Measurements from ENCODE around the gene FYB2.

FYB2 gene, protein sequence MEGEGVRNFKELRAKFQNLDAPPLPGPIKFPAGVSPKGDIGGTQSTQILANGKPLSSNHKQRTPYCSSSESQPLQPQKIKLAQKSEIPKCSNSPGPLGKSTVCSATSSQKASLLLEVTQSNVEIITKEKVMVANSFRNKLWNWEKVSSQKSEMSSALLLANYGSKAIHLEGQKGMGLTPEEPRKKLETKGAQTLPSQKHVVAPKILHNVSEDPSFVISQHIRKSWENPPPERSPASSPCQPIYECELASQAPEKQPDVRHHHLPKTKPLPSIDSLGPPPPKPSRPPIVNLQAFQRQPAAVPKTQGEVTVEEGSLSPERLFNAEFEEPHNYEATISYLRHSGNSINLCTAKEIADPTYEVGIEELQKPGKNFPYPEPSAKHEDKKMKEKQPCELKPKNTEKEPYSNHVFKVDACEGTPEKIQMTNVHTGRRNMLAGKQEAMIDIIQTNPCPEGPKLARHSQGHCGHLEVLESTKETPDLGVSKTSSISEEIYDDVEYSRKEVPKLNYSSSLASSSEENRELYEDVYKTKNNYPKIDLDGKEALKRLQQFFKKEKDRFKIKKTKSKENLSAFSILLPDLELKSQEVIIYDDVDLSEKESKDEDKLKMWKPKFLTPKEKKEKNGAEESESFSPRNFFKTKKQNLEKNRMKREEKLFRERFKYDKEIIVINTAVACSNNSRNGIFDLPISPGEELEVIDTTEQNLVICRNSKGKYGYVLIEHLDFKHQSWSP

DNA sequence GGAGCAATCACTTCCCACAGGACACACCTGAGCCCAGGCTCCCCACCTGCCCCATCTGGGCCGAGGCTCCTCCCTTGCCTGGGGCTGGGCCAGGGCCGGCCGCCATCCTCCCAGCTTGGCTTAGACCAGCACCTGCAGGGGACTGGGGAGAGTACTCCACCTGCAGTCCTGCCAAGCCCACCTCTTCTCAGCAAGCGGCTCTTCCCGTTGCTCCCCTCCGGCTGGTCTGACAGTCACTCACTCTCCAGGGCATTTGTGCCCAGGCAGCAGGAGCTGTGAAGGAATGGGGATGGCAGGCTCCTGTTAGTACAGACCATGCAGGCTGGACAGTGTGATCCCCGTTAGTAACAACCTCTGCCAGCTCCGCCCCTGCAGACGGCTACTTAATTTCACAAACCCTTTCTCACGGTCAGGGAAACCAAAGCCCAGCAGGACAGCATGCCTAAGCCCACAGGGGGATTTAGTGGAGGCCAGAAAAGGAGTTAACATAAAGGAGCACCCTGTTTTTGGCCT, at the start of gene FYB2:
Gene FYB2, minus strand, starts transcription at position 18 of the 513 bp plus-strand sequence. CDS start 114 bp downstream, outside the sequence.
- no peak for DNase-seq

DNA sequence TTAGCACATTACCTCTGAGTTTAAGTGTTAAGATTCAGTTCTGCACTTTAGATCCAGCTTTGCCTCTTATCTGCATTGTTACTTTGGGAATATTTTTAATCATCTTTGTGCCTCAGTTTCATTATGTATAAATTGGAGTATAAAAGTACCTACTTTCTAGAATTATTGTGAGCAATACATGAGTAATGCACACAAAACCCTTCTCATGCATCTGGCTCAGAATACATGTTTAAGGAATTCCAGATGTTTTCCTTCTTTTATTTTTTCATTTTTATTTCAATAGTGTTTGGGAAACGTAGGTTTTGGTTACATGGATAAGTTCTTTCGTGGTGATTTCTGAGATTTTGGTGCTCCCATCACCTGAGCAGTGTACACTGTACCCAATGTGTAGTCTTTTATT, 49.6 kb upstream of the FYB2 start:
- no peak for DNase-seq

DNA sequence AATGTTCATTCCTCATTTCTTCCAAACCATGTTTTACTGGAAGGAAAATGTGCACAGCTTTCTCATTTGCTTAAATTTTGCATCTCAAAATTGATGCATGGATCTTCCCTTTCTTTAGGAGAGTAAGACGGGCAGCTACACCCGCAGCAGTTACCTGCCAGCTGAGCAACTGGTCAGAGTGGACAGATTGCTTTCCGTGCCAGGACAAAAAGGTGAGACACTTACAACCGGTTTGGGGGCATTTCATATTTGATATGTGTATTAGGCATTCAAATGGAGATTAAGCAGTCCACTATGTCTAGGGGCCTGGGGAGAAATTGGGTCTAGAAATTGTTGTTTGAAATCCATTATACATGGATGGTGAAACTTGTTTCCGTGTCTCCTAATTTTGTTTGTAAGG, 48.3 kb upstream of the FYB2 start:
- no peak for DNase-seq

DNA sequence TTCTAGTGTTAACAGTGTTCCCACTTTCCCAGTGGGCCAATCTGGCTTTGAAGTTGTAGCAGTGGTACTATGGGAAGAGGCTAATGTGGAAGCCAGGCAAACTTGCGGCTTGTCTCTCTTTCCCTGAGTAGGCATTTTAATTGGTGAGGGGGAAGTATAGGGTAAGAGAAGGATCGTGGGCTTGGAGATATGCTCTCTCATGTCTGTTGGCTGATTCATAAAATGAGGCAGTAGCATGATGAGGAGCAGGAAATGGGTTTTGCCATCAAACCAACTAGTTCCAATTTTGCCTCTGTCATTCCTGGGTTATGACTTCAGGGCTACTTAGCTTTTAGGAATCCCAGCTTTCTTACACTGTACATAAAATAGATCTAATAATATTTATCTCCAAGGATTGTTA, 47.5 kb upstream of the FYB2 start:
- DNase-seq: no peak

DNA sequence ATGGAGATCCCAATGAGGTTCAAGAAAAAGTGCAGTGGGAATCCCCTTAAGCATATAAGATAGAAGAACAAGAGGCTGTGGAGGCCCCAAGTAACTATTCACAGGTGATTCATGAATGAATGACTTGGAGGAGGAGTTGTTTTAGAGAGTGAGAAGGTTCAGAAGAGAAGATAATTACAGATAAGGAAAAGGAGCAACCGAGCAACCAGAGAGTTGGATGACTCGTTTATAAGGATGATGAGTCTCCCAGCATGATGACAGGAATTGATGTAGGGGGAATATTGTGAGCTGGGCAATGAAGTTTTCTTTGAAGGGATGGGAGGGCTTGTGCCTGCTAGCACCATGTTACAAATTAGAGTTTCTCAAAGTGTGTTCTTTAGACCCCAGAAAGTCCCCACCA, 45.2 kb upstream of the FYB2 start:
- no peak for DNase-seq

DNA sequence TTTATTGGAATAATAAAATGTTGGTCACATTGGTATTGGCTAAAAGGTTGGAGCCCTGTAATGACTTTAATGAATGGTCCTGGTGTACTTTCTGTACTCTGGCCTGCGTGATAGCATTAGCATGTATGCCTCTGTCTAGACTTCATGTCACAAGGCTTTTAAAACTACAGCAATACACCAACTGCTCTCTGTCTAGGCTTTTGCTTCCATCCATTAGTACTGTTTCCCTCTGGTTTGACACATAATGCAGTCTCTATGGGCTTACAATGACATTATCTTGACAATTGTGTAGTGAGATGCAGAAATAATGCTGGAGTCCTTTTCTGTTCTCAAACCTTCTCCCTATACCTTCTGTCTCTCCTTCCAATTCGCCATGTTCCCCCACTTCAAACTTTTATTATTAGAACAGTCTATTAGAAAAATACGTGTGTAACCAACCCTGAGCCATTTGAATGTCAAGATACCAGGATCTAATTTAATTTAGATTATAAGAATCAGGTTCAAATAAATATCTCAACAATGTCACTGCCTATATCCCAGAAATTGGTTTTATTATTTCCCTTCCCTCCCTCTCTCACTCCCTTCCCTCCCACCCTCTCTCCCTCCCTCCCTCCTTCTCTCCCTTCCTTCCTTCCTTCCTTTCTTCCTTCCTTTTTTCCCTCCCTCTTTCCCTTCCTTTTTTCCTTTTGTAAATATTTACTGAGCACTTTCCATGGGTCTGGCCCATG, 44.2 kb upstream of the FYB2 start:
- no peak for DNase-seq

DNA sequence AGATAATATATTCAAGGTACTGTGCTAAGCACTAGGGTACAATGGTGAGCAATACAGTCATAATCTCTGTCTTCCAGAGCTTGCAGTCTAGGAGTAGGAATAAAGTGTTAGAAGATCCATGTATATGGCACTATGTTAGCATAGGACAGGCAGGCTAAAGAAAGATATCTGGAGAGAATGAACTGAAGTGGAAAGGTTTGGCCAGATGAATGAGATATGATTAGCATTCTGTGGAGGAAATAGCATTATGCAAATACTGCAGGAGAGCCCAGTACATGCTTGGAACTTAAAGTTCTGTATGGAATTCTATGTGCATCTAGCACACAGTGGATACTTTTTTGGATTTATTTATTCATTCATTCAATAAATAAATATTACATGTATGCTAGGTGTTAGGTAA, 40.1 kb upstream of the FYB2 start:
- no peak for DNase-seq

DNA sequence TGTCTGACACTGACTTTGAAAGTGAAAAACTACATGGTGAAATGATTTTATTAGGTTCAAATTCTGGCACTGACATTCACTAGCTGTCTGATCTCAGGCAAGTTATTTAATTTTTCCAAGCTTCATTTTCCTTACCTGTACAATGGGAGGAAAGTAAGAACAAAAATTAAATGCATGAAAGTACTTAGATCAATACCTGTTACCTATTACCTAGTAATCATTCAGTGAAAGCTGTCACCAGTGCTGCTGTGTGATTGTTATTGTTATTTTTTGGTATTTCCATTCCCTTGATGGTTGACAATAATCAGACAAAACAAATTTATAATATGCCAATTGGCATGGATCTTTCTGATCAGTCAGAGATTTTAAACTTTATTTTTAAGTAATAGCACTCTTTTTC, 37.0 kb upstream of the FYB2 start:
- DNase-seq: no peak

DNA sequence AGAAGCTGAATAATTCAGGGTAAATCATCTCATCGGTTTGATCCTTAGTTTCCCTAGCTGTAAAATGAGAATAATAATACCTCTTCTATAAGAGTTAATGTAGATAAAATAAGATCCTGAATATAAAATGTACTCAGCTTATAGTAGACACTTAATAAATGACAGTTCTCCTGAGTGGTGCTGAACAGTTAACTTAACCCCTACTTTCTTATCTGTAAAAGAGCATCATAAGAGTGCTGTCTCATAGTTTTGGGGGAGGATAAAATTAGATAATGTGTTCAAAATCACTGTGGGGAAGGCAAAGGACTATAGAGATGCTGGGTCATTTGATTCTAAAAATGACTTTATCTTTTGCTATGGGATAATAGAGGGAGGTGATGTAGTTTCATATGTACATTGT, 36.0 kb upstream of the FYB2 start:
- no peak for DNase-seq

DNA sequence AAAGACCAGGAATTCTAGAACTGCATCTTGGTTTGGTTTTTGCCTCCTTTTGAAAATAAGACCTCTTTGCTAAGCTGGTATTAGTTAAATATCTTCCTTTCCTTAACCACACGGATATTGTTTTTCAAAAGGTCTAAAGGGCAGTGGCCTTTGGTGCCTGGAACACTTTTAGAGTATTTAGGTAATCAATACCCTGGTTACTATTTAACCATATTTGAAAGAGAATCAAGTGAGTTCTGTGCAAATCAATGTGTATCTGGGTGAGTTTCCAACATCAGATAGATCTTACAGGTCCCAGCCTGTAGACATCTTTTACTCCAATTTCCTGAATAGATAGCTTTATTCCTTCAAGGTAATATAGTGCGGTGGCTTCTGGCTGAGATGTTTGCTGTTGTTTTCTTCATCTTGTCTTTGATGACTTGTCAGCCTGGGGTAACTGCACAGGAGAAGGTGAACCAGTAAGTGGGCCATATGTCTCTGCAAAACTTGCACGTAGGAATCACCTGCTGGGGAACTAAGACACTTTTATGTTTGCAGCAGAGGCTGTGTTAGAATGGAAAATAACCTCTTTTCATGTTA, 35.4 kb upstream of the FYB2 start, which contains the start of gene C8A:
Gene C8A, plus strand, starts transcription at position 277 of the 579 bp plus-strand sequence. Its CDS starts 105 bp downstream, at position 382.
- no peak for DNase-seq

DNA sequence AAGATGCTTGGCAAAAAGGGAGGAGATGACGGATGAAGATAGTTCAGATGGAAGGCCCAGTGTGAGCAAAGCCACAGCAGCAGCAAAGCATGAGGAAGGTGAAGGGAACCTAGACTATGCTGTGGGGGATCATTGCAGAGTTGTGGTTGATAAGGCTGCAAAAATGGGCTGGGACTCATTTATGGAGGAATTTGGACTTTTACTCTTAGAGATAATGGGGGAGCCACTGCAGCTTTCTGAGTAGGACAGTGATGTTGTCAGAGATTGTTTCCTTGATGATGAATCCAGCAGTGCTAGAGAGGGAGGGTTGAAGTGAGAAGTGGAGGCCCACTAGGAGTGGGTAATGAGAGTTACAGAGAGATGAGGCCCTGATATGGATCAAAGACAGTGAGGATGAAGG, 33.3 kb upstream of the FYB2 start:
- no peak for DNase-seq

DNA sequence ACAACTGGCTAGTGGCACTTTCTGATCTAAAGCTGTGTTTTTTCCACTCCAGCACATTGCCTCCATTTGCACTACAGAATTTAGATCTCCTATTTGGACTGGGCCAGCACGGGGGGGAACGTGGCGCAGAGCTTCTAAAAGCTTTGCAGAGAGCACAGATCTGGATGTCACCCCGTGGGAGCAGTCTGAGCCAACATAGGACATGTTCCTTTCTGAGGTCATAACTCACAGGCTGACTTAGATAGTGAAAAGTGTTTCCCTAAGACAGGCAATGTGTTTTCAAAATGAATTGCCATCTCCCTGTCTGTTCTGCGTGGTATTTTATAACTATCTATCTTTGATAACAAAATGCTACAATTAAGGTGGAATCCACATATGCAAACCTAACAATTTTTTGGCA, 31.7 kb upstream of the FYB2 start:
- no peak for DNase-seq

DNA sequence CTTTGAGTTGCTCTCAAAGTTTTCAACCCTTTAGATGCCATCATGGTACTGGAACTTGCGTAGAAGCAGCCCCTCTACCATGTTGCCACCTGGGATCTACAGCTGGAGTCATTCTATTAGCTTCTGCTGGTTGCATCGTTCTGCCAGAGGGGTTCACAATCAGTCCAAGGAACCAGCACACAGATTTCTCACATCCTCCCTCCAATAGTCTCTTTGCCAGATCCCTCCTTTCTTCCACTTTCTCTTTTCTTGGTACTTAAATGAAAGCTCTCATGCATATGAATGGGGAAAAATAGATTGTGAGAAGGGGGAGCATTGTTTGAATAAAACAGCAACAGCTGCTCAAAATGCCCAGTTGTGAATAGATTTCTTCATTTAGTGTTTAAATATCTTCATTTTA, 31.2 kb upstream of the FYB2 start:
- DNase-seq: no peak

DNA sequence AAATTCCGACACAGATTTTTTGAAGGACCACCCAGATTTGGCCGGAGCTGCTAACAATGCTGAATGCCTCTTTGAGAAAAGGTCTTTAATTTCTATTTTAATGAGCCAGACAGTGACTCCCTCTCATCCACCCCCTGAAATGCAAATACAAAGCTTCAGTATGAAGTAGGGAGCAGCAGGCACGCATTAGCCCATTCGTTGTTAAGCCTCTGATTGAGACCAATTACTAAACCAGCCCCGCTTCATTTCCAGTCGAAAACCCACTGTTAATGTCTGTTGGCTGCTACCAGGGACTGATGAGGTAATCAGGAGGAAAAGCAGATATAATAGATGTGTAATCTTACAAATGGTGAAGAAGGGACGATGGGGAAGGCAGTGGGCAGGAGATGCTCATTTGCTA, 30.5 kb upstream of the FYB2 start:
- DNase-seq: no peak

DNA sequence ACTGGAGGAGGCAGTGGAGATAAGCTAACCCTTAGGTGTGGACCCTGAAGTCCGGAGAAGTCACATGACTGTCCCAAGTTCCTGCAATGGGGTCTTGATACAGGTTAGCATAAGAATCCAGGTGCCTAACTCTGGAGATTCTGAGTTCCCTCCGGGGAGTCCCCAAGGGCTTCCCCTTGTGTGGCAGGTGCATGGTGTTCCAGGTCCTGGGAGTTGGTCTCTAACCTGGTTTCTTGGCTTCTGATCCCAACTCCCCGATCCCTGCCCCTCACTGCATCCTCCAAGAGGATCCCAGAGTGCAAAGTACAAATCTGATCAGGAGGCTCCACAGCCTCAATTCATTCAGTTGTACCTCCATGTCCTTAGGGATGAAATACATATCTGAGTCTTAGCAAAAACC, 26.1 kb upstream of the FYB2 start:
- no peak for DNase-seq

DNA sequence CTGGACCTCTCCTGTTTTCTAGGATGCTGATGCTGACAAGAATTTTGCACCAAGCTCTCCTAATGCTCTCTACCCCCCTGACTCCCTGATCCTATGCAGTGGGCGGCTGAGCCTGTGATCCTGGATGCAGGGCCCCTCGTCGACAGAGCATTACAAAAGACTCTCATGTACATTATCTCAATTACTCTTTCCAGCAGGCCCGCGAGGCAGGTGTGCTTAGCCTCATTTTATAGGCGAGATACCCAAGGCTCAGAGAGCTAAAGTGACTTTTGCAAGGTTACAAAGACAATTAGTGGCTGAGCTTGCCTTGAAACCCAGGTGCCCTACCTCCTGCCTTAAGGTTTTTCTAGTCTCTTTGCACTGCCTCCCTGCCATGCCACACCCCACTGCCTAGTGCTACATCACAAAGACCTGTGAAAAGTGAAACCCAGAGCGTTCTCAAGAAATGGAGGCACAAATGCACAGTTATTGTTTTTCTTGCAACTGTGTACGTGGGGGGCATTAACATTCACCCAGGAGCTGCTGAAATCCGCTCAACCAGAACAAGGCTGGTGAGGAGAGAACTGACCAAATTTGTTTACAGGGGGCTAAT, 25.4 kb upstream of the FYB2 start:
- no peak for DNase-seq

DNA sequence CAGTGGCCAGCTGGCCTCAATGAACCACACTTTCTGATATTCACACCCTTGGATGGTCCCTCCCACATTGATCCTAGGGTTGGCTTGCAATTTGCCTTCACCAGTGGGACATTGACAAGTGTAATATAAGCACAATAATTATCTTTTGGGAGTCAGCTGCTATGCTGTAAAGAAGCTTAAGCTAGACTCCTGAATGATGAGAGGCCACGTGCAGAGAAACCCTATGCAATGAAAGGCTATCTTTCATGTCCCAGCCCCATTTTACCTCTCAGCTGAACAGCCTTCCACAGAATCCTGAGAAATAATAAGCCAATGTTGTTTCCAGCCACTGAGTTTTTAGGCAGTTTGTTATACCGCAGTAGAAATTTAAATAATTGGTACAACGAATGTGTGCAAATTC, 24.3 kb upstream of the FYB2 start:
- DNase-seq: no peak

DNA sequence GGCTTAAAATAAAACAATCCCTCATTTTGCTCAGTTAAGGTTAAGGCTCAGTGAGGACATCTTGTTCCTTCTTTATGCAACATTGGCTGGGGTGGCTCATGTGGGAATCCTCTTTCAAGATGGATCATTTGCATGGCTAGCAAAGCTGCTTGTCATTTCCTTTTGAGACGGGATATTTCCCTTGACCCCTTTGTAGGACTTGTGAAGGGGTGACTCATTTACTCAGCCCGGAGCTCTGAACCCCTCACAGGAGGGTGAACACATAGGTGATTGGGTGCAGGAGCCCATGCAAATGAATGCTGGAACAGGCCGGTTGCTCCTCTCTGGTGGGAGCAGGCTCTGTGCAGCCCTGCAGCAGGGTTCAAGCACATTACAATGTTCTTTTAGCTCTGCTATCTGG, 19.6 kb upstream of the FYB2 start:
- DNase-seq: no peak

DNA sequence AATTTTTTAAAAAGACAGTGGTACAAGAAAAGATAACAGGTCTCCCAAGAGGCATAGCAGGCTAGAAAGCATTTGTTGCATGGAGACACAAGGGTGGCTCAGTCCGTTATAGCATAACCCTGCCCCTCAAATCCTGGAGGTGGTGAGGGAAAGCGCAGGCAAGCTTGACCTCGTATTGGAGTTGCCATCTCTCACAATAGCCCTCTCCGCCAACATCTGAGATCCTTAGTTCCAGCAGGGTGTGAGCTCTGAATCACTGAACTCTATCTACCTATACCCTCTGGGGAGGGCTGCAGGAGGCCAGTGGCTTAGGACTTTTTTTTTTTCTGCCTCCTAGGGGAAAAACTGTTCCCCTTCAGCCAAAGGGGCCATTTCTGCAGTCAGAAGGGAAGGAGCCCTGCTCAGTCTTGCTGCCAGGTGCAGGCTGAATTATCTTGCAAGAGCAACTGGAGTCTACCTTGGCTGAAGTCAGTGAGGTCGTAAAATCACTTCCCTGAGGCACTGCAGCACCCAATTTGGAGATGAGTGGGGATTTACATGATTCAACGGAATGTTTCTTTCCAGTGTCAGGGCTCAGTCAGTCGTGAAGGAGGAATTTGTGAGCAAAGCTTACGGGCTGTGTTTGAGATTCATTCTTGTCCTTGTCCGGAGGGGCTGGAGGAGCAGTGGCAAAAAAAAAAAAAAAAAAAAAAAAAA, 18.2 kb upstream of the FYB2 start:
- DNase-seq: no peak

DNA sequence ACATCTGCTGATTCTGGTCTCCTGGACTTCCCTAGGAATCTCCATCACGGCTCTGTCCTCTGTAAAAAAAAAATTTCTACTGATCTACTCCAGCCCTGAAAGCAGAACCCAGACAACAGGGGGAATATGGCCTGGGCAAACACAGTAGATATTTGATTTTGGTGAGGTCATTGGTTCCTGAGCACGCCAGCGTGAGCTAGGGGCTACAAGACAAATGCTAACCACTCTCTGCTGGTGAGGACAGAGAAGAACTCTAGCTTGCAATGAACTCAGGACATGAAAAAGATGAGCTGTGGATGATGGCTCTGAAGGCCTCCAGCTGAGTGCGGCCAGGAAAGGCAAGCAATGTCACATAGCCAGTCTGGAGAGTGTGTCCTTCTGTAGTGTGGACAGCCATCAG, 17.2 kb upstream of the FYB2 start:
- DNase-seq: no peak

DNA sequence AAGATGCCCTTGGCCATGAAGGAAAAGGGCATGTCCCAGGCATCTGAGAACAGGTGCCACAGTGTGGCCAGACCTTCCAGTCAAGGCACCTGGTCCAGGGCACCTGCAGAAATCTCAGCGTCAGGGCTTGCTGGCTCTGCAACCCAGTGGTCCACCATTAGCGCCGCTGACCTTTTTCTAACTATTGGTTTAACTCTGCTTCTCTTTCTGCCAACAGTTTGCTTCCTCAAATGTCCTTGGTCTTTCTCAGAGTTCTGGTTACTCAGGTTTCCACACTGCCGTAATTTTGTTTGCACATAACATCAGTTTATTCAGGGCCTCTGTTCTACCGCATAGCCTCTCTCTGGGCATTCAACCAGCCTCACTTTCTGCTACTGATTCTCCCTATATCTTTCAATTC, 16.5 kb upstream of the FYB2 start:
- DNase-seq: no peak
